Smooth muscle cell (in vitro differentiated cells): ENCODE results near the gene EPHB1. TPM values are rescaled to one million over a fixed set of nuclear protein-coding genes. Genes with fewer than 3 reads are reported as not detected.

ENCODE experiments used
- DNase-seq: peaks from one replicate; lab custom pipeline; 2025; ENCODE audit not compliant: unreplicated experiment; lab: John Stamatoyannopoulos, UW
- H2AFZ ChIP-seq: fragments of 200-600 bp; sonication (generic); 2 replicates; pipeline ENCODE4 v1.6.0; 2016; ENCODE audit warnings: antibody characterized with exemption, low read depth, mild to moderate bottlenecking
- H3F3A ChIP-seq: fragments of 200-600 bp; sonication (generic); 2 replicates; pipeline ENCODE4 v1.6.0; 2017; ENCODE audit warnings: antibody characterized with exemption, low read depth
- H3K27ac ChIP-seq: fragments of 200-600 bp; sonication (generic); 2 replicates; pipeline ENCODE4 v1.5.1; 2016; ENCODE audit warnings: low read depth, mild to moderate bottlenecking
- H3K27me3 ChIP-seq: fragments of 200-600 bp; sonication (generic); 2 replicates; pipeline ENCODE4 v1.6.1; 2016; ENCODE audit warnings: low read depth, mild to moderate bottlenecking
- H3K36me3 ChIP-seq: fragments of 200-600 bp; sonication (generic); 2 replicates; pipeline ENCODE4 v1.5.1; 2016; ENCODE audit warnings: low read depth
- H3K4me1 ChIP-seq: fragments of 200-600 bp; sonication (generic); 2 replicates; pipeline ENCODE4 v1.5.1; 2016; ENCODE audit warnings: low read depth
- H3K4me2 ChIP-seq: fragments of 200-600 bp; sonication (generic); 2 replicates; pipeline ENCODE4 v1.6.0; 2016; ENCODE audit warnings: mild to moderate bottlenecking
- H3K4me3 ChIP-seq: fragments of 200-600 bp; sonication (generic); 2 replicates; pipeline ENCODE4 v1.5.1; 2016; ENCODE audit warnings: mild to moderate bottlenecking
- H3K79me2 ChIP-seq: fragments of 200-600 bp; sonication (generic); 2 replicates; pipeline ENCODE4 v1.6.0; 2016; ENCODE audit warnings: low read depth, mild to moderate bottlenecking
- H3K9ac ChIP-seq: fragments of 200-600 bp; sonication (generic); 2 replicates; pipeline ENCODE4 v1.6.0; 2016; ENCODE audit warnings: low read depth
- H3K9me3 ChIP-seq: fragments of 200-600 bp; sonication (generic); replicated peaks from 2 replicates; pipeline ENCODE4 v1.5.1; 2016; ENCODE audit warnings: low read depth
- H4K20me1 ChIP-seq: fragments of 200-600 bp; sonication (generic); 2 replicates; pipeline ENCODE4 v1.6.0; 2016; ENCODE audit warnings: low read depth
- WGBS: methylation state at CpG from one replicate; pipeline ENCODE4 v1.1.7; 2016; ENCODE audit warnings: low lambda C conversion rate; 5-methylcytosine and 5-hydroxymethylcytosine counted together
- polyA plus RNA-seq: library from polyadenylated mRNA; unstranded; fragments of >200 nt; fragmentation: Nextera tagmentation; extraction: Ambion mirVana; gene quantifications from 2 replicates; pipeline ENCODE4 v1.2.1, GENCODE V29; 2016
- total RNA-seq: library from RNA; depleted of rRNA; stranded (reverse); fragments of >200 nt; gene quantifications from 2 replicates; pipeline ENCODE4 v1.2.3, GENCODE V29; 2014
- TF ChIP-seq, protein P1 (sequence below): fragments of 200-600 bp; sonication (generic); IDR thresholded peaks from 2 replicates; pipeline ENCODE4 v1.5.1; 2017; ENCODE audit warnings: borderline replicate concordance, mild to moderate bottlenecking, antibody characterized with exemption; ENCODE audit not compliant: insufficient read depth, poor library complexity, severe bottlenecking

EPHB1 gene
- total and polyA plus RNA-seq, 2 experiments from 2014 or later: 2.5 to 2.6 TPM

DNA sequence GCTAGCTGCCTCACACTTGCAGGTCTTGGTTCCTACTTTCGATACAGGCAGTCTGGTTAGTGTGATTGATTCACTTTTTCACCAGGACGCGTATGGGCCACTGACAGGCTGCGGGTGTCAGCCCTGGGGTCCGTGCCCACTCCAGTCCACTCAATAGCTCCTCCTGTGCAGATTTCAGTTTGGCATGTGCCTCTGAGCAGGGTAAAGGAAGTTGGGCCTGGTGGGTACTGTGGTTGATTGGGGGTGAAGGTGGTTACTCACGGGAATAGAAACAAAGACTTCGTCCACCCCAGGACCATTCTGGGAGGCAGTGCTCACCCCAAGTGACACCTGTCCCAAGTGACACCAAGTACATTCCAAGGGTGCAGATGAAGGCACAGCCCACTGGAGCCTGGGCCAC lies 62.3 kb downstream of the EPHB1 start:
- H3K9me3 ChIP-seq: no peaks in the 10 kb centered on the region
- TF ChIP-seq, protein P1, sequence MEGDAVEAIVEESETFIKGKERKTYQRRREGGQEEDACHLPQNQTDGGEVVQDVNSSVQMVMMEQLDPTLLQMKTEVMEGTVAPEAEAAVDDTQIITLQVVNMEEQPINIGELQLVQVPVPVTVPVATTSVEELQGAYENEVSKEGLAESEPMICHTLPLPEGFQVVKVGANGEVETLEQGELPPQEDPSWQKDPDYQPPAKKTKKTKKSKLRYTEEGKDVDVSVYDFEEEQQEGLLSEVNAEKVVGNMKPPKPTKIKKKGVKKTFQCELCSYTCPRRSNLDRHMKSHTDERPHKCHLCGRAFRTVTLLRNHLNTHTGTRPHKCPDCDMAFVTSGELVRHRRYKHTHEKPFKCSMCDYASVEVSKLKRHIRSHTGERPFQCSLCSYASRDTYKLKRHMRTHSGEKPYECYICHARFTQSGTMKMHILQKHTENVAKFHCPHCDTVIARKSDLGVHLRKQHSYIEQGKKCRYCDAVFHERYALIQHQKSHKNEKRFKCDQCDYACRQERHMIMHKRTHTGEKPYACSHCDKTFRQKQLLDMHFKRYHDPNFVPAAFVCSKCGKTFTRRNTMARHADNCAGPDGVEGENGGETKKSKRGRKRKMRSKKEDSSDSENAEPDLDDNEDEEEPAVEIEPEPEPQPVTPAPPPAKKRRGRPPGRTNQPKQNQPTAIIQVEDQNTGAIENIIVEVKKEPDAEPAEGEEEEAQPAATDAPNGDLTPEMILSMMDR: no peak
- no peak overlapping the region for H3K4me3 ChIP-seq
- no peaks in the 10 kb centered on the region for H3K4me1 ChIP-seq
- no peaks in the 10 kb centered on the region for H3F3A ChIP-seq
- no peaks in the 10 kb centered on the region for H3K79me2 ChIP-seq
- no peak overlapping the region for H3K4me2 ChIP-seq
- H3K9ac ChIP-seq: no peak overlapping the region
- no peak overlapping the region for H3K27ac ChIP-seq
- no peaks in the 10 kb centered on the region for H4K20me1 ChIP-seq
- WGBS: 88% methylated on average over 7 of the region's 7 CpGs
- no peaks in the 10 kb centered on the region for H3K36me3 ChIP-seq
- no peaks in the 10 kb centered on the region for H3K27me3 ChIP-seq
- H2AFZ ChIP-seq: no peak overlapping the region
- no peak for DNase-seq

DNA sequence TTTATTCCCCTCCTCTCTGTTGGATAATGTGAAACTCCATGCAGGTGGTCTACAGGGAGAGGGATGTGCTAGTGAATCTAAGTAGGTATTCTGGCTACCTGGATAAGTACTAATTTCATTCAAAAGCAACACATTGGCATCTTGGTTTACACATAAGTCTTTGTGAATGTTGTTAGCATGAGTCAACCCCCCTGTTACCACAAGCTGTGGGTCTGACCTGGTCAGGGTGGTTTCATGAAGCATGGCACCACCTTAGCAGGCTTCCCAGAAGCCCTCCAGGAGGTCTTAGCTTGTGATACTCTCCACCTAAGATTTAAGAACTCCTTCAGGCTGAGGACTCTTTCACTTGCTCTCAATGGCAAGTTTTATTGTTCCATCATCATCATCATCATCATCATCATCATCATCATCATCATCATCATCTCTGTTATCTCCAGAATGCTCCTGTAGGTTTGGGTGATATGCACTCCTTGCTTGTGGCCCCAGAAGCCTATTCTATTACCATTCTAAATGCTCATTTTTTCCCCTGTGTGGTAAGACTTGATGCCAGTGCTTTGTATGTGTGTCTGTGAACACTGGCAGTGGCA lies 62.8 kb downstream of the EPHB1 start:
- Histone ChIP-seq H3K4me2 (no peak overlapping the region), H4K20me1 (no peaks in the 10 kb centered on the region), H3K9ac (no peak overlapping the region), H3K27ac (no peak overlapping the region), H3K79me2 (no peaks in the 10 kb centered on the region), H3K36me3 (no peaks in the 10 kb centered on the region), H3K27me3 (no peaks in the 10 kb centered on the region), H3K9me3 (no peaks in the 10 kb centered on the region), H3F3A (no peaks in the 10 kb centered on the region), H3K4me3 (no peak overlapping the region), H3K4me1 (no peaks in the 10 kb centered on the region), H2AFZ (no peak overlapping the region)
- TF ChIP-seq, protein P1: no peak
- no peak for DNase-seq

DNA sequence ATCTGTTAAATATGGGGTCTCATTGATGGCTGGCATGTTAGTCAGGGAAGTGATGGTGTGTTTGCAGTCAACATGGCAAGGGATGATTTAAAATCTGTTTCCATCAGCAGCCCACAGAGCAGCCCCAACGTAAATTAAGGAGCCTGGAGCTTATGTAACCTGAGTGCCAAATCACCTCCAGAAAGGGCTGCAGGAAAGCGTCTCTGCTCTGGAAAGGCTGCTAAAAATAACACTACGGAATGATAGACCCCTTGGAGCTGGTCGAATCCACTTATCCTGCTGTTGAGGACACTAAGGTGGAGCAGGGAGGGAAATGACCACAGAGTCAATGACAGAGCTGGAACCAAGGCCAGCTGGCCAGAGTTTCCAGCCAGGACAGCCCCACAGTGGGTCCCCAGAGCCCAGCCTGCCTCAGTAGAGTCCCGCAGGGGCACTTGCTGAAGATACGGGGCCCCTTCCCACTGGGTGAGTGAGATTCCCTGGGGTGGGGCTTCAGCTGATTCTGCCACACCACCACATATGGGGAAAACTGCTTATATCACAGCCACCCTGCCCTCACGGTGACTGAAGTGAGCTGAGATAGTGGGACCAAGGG lies 63.5 kb downstream of the EPHB1 start:
- DNase-seq: no peak
- Histone ChIP-seq H2AFZ (no peak overlapping the region), H3K4me1 (no peaks in the 10 kb centered on the region), H3K9ac (no peak overlapping the region), H3F3A (no peaks in the 10 kb centered on the region), H3K36me3 (no peaks in the 10 kb centered on the region), H3K27me3 (no peaks in the 10 kb centered on the region), H3K27ac (no peak overlapping the region), H3K79me2 (no peaks in the 10 kb centered on the region), H3K4me2 (no peak overlapping the region), H3K9me3 (no peaks in the 10 kb centered on the region), H4K20me1 (no peaks in the 10 kb centered on the region), H3K4me3 (no peak overlapping the region)
- TF ChIP-seq, protein P1: no peak
- WGBS: 70% methylated on average over 7 of the region's 7 CpGs

DNA sequence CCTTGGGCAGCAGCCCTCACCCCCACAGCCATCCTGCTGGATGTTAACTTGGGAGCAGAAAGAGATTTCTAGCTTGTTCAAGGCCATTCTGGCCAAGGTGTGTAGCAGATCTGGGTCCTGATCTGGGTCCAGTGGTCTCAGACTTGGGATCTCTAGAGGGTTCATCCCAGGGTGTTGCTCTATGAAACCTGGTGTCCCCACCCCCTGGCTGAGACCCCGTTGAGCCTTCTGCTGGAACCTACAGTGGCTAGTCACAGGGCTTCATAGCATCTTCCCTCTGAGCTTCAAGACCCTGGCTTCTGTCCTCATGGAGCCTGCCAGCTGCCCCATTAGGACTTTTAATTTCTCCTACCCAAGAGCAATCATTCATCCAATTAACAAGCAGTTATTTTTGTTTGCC lies 64.3 kb downstream of the EPHB1 start:
- no peak for DNase-seq
- no peak overlapping the region for H2AFZ ChIP-seq
- H3F3A ChIP-seq: no peaks in the 10 kb centered on the region
- H3K9me3 ChIP-seq: no peaks in the 10 kb centered on the region
- no peaks in the 10 kb centered on the region for H3K4me1 ChIP-seq
- H4K20me1 ChIP-seq: no peaks in the 10 kb centered on the region
- TF ChIP-seq, protein P1: no peak
- no peak overlapping the region for H3K4me3 ChIP-seq
- no peaks in the 10 kb centered on the region for H3K27me3 ChIP-seq
- H3K79me2 ChIP-seq: no peaks in the 10 kb centered on the region
- no peak overlapping the region for H3K27ac ChIP-seq
- 72% methylated on average over 1 of the region's 1 CpG for WGBS
- H3K36me3 ChIP-seq: no peaks in the 10 kb centered on the region
- no peak overlapping the region for H3K9ac ChIP-seq
- H3K4me2 ChIP-seq: no peak overlapping the region
